GM18858 (cell line): ENCODE data around the gene RENBP.
A peak's percentile ranks its signal among the peaks of the same experiment; 100 is the strongest.

Experiments used
- ATAC-seq: cut with Tn5 transposase; IDR thresholded peaks from one replicate; pipeline ENCODE4 v1.9.1; 2021; ENCODE audit not compliant: unreplicated experiment

Gene RENBP

GRCh38 chrX:153971124-153971449 lies 26.6 kb upstream of the RENBP start:
- ATAC-seq, result peak; percentile 24

DNA sequence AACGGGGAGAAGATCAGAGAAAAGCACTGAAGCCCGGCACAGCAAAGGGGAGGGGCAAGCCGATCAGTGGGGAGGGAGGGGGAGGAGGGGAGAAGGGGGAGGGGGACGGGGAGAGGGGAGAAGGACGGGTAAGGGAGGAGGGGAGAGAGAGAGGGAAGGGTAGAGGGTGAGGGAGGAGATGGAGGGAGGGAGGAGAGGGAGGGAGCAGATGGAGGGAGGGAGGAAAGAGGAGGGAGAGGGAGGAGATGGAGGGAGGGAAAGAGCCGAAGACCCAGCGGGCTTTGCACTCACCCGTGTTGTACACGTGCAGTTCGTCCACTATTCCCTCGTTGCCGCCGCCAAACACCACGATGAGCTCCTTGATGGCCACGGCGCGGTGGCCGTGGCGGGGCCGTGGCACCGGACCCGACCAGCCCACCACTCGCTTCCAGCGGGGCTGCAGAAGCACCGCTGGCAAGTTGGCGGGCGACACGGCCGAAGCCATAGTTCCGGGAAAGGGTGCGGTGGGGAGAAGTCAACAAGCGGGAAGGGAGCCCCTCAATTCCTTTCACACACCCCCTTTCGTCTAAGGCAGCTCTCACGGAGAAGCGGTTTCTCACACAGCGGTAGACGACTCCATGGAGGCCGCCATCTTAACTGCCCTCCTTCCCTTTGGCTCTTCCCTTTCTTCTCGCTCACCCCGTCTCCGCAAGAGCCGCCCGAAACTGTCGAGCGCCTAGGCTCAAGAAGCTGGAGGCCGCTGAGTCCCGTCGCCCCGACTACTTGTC lies 26.1 kb upstream of the RENBP start:
- no peak for ATAC-seq

- no peak for ATAC-seq
Measured at GRCh38 chrX:153969904-153970356, 25.5 kb upstream of the RENBP start.

DNA sequence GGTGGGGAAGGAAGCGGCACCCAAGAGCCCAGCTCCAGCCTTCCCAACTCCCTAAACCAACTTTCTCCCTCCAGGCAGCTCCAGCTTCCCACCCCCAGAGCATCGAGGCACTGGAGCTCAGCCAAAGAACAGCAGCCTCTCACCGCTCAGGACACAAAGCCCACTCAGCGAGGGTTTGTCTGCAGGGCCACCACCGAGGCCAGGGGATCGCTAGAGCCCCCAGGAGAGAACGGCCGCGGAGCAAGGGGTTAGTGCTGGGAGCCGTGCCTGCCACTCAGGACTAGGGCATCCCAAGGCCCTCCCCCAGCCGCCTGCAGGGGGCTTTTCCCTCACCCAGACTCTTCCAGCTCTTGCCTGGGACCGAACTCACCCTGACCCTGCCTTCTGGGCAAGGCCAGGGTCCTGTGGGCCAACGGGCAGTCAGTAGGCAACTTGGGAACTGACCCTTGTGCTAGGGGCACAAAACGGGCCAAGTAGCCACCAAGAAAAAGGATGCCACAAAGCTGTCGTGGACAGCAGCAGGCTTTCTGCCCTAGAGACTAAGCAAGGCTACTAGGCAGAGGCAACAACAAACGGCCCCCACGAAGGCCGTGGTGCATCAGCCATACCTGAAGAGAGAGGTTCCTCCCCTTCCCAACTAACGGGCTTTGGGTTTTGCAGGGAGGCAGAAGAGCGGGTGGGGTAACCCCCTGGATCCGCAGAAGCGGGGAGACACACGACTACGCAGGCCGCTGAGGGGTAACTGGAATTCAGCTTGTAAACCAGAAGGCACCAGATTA lies 24.9 kb upstream of the RENBP start:
- ATAC-seq, result no peak

GRCh38 chrX:153968754-153969124 lies 24.3 kb upstream of the RENBP start:
- no peak for ATAC-seq

DNA sequence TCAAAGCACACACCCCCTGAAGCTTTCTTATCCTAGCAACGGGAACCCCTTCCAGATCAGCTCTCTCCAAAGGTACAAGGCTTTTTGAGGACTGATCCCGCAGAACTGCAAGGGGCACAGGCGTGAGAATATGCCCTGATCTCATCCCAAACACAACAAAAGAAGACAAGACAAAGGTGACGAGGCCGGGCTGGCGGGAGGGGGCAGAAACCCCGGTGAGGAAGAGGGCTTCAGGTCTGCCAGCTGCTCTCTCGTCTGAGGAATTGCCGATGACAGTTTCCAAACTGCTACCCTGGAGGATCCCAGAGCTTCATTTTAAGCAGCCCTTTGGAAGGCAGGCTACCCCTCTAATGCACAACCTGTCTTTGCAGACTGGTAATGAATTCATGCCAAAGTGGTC lies 23.8 kb upstream of the RENBP start:
- no peak for ATAC-seq

GRCh38 chrX:153967536-153968224 lies 23.2 kb upstream of the RENBP start:
- ATAC-seq, result no peak

GRCh38 chrX:153966841-153967535 lies 22.5 kb upstream of the RENBP start:
- no peak for ATAC-seq

- ATAC-seq, result no peak
Measured at GRCh38 chrX:153966283-153966688, 21.8 kb upstream of the RENBP start.

GRCh38 chrX:153965406-153965805 lies 21.0 kb upstream of the RENBP start:
- no peak for ATAC-seq

- no peak for ATAC-seq
Measured at GRCh38 chrX:153964105-153964504, 19.7 kb upstream of the RENBP start.

- no peak for ATAC-seq
Measured at GRCh38 chrX:153963546-153963945, 19.1 kb upstream of the RENBP start.

- ATAC-seq, result no peak
Measured at GRCh38 chrX:153961292-153961691, 16.8 kb upstream of the RENBP start.

GRCh38 chrX:153960786-153961185 lies 16.3 kb upstream of the RENBP start:
- no peak for ATAC-seq

DNA sequence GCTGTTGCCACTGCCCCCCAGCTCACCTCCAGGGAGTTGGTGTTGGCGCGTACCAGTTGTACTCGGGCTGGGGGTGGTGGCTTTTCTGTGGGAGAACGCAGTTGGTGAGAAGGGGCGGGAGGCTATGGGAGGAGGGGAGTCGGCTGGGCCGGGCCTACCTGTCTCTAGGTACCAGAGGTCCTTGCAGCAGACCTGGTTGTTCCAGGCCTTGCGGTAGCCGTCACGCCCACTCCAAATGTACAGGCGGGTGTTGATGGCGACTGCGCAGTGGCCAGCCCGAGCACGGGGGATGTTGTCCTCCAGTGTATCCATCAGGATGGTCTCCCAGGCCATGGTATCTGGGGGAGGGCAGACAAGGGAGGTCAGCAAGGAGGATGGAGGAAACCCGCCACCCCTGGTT lies 15.6 kb upstream of the RENBP start:
- ATAC-seq, result no peak

DNA sequence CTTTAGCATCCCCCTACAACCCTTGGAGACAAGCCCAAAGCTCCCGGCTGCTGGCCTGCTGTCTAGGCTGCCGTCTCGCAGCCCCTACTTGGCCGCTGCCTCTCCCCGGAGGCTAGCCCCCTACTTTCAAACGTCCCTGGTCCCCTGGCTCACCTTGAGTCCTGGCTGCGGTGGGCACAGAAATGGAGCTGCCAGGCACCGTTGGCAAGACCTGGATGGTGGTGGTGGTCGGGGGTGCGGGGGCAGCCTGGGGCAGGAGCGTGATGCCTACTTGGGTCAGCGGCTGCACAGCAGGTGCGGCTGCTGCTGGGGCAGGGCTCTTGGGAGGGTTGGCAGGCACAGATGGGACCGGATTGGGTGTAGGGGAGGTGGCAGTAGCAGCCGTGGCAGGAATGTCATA lies 15.2 kb upstream of the RENBP start:
- no peak for ATAC-seq

- no peak for ATAC-seq
Measured at GRCh38 chrX:153958605-153959004, 14.2 kb upstream of the RENBP start.

DNA sequence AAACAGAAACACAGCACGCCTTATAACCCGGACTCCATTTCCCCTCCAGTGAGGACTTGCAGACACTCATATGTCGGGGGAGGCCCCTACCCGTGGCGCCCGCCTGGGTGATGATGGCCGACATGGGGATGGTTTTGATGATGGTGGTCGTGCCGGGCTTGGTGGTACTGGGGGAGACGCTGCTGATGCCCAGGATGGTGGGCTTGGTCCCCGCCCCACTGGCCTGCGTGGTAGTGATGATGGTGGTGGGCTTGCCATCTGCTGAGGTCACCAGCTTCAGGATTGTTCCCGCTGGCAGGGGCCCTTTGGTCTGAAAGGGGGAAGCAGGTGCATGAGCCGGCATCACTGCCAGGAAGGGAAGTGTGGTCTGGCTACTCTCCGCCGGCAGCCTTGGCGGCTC lies 12.8 kb upstream of the RENBP start:
- no peak for ATAC-seq

DNA sequence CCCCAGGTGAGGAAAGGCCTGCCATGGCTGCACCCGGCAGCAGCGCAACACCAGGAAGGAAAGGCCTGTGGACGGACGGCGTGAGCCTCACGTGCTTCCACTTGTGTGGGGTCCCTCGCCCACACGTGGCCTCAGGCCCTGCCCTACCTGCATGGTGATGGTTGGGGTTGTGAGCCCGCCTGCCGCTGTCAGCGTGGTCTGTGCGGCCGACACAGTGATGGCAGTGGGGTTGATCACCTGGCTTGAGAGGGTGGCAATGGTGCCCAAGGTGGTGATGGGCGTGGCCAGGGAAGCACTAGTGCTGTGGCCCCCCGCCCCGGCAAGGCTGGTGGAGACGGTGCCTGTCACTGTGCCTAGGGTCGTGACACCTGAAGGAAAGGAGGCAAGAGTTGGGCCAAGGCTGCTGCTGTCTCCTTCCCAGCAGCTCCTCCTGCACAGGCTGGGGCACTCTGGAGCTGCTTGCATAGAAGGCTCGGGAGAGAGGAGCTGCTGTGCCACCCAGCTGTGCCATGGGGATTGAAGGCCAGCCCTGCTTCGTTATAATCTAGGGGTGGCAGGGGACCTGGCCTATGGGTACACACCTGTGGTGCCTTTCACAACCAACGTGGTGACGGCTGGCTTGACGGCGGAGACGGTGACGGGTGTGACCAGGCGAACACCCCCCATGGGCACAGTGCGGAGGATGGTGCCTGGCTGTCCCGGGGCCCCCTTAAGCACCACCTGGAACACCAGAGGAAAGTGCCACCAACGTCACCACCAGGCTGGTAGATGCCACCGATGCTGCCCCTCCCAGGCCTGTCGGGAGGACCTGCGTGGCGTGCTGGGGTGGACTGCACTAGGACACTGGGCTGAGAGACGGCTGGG lies 11.8 kb upstream of the RENBP start:
- no peak for ATAC-seq

- no peak for ATAC-seq
Measured at GRCh38 chrX:153955228-153955732, 10.8 kb upstream of the RENBP start.
